GM12878 (cell line): ENCODE data around the gene ADNP2. TPM values are rescaled to one million over a fixed set of nuclear protein-coding genes. Genes with fewer than 3 reads are reported as not detected.

ENCODE experiments used
- CBFB ChIP-seq: IDR thresholded peaks from 2 replicates; pipeline ENCODE4 v1.6.1; 2016; ENCODE audit warnings: antibody characterized with exemption, low read depth
- MAX ChIP-seq: IDR thresholded peaks from 2 replicates; pipeline ENCODE4 v1.6.1; 2012; ENCODE audit warnings: low read depth, low read length, improper control_type of control experiment
- polyA plus RNA-seq, 11 experiments: library from polyadenylated mRNA; depleted of rRNA in 4 of 11; unstranded in 6 of 11; stranded (reverse) in 5 of 11; fragments of >200 nt; fragmentation: Nextera tagmentation in 4 of 11; fragmentation: Illumina TruSeq in 1 of 11; extraction: Ambion mirVana in 4 of 11; extraction: Trizol in 1 of 11; gene quantifications; 1 replicate in 1 of 11; 2 replicates in 10 of 11; pipeline versions ENCODE4 v1.2.1 to v1.2.3, GENCODE V29; 2011 to 2016; ENCODE audit warnings: inconsistent platforms in 2 of 11, missing spikeins in 2 of 11, low read depth in 1 of 11
- total RNA-seq, 4 experiments: library from RNA; depleted of rRNA in 3 of 4; stranded (reverse); fragments of >200 nt in 3 of 4; fragmentation: Illumina TruSeq in 1 of 4; extraction: Trizol in 1 of 4; gene quantifications; 2 replicates each; pipeline versions ENCODE4 v1.2.1 to v1.2.3, GENCODE V29; 2013 to 2021
- TF ChIP-seq, protein P1 (sequence below): fragments of 450-650 bp; IDR thresholded peaks from 2 replicates; pipeline ENCODE4 v1.6.1; 2017; ENCODE audit warnings: mild to moderate bottlenecking
- TF ChIP-seq, protein P2 (sequence below): fragments of 450-650 bp; formaldehyde crosslinking; IDR thresholded peaks from 2 replicates; pipeline ENCODE4 v1.4.0; 2020; ENCODE audit warnings: mild to moderate bottlenecking, moderate library complexity

Gene ADNP2
- total and polyA plus RNA-seq, 10 of the 15 experiments (the other 5 are each of a cell fraction or from before 2014, with no cell fraction given) = 3.7 to 25.1 (median 13.0) TPM

GRCh38 chr18:80182855-80183254 lies 73.8 kb downstream of the ADNP2 start (continued):
- TF ChIP-seq, protein P1, sequence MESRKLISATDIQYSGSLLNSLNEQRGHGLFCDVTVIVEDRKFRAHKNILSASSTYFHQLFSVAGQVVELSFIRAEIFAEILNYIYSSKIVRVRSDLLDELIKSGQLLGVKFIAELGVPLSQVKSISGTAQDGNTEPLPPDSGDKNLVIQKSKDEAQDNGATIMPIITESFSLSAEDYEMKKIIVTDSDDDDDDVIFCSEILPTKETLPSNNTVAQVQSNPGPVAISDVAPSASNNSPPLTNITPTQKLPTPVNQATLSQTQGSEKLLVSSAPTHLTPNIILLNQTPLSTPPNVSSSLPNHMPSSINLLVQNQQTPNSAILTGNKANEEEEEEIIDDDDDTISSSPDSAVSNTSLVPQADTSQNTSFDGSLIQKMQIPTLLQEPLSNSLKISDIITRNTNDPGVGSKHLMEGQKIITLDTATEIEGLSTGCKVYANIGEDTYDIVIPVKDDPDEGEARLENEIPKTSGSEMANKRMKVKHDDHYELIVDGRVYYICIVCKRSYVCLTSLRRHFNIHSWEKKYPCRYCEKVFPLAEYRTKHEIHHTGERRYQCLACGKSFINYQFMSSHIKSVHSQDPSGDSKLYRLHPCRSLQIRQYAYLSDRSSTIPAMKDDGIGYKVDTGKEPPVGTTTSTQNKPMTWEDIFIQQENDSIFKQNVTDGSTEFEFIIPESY = no peak
- TF ChIP-seq, protein P2, sequence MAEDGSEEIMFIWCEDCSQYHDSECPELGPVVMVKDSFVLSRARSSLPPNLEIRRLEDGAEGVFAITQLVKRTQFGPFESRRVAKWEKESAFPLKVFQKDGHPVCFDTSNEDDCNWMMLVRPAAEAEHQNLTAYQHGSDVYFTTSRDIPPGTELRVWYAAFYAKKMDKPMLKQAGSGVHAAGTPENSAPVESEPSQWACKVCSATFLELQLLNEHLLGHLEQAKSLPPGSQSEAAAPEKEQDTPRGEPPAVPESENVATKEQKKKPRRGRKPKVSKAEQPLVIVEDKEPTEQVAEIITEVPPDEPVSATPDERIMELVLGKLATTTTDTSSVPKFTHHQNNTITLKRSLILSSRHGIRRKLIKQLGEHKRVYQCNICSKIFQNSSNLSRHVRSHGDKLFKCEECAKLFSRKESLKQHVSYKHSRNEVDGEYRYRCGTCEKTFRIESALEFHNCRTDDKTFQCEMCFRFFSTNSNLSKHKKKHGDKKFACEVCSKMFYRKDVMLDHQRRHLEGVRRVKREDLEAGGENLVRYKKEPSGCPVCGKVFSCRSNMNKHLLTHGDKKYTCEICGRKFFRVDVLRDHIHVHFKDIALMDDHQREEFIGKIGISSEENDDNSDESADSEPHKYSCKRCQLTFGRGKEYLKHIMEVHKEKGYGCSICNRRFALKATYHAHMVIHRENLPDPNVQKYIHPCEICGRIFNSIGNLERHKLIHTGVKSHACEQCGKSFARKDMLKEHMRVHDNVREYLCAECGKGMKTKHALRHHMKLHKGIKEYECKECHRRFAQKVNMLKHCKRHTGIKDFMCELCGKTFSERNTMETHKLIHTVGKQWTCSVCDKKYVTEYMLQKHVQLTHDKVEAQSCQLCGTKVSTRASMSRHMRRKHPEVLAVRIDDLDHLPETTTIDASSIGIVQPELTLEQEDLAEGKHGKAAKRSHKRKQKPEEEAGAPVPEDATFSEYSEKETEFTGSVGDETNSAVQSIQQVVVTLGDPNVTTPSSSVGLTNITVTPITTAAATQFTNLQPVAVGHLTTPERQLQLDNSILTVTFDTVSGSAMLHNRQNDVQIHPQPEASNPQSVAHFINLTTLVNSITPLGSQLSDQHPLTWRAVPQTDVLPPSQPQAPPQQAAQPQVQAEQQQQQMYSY (CRISPR knock-in tag) = no peak
- no peak for TF ChIP-seq MAX
- TF ChIP-seq CBFB = no peak
